Activated T-cell treated with anti-CD3 and anti-CD28 coated beads for 4 hours (primary cell): Measurements from ENCODE around the gene TNIP1.

Experiments used
- DNase-seq: peaks from one replicate; pipeline ENCODE4 v3.0.0-alpha.2; 2020

The TNIP1 gene

GRCh38 chr5:151082282-151082902 lies 1.6 kb upstream of the TNIP1 start:
- no peak for DNase-seq

DNA sequence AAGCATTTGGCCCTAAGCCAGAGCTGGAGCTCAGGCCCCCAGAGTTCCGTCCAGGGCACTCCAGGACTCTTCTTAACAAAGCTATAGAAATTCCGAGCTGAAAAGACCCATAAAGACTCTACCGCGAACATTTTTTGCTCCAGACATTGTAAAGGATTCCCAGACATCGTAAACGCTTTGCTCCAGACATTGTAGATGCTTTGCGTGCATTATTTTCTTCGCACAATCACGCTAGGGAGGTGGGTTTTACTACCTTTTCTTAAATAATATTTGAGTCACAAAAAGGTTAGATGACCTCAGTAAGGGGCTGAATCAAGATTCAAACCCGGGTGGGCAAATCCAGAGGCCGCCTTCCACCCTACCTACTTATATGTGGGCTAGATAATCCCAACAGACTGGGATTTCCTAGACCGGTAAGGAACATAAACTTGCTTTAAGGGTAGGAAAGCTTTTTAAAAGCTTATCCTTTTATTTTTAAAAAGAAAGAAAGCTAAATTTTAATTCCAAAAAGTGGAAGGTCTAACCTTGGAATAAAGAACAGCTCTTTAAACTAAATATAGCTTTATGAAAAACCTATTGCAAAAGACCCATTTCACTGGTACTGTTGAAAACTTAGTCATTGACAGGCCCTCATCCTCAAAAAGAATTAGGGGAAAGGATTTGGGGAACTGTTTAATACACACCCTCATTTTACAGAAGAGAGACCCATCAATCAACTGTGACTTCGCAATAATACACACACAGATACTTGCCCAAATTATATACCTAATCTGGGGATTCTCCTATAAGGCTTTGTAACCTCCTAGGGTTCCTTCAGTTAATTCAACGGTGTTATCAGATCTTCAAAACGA lies 822 bp upstream of the TNIP1 start:
- DNase-seq: no peak

DNA sequence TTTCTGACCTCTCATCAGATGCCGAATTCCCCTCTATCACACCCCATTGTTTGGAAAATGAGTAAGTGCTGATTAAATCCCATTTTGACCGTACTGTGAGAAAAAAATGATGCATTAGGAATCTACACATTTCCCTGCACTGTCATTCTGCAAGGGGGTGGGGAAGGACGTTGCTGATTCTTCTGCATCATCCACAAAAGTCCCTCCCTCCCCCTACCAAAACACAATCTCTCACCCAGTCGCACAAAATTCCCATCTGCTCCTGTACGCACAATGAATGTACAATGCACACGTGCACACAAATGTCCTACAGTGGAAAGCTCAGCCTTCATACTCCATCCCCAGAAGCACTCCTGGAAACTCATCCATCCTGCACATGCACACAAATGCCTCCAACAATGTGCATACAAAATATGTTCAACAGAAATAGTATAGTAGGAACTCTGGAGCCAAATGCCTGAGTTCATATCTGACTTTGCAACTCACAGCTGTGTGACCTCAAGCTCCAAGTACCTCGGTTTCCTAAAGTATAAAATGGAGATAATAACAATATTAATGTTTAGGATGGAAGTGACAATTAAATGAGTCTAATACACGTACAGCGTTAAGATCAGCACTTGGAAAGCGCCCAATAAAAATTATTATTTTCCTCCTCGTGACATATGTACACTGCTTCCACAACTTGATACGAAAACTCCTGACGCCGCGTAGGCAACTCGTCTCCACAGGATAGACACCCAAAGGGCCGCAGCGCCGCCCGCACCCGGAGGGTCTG lies 809 bp downstream of the TNIP1 start:
- DNase-seq: no peak

DNA sequence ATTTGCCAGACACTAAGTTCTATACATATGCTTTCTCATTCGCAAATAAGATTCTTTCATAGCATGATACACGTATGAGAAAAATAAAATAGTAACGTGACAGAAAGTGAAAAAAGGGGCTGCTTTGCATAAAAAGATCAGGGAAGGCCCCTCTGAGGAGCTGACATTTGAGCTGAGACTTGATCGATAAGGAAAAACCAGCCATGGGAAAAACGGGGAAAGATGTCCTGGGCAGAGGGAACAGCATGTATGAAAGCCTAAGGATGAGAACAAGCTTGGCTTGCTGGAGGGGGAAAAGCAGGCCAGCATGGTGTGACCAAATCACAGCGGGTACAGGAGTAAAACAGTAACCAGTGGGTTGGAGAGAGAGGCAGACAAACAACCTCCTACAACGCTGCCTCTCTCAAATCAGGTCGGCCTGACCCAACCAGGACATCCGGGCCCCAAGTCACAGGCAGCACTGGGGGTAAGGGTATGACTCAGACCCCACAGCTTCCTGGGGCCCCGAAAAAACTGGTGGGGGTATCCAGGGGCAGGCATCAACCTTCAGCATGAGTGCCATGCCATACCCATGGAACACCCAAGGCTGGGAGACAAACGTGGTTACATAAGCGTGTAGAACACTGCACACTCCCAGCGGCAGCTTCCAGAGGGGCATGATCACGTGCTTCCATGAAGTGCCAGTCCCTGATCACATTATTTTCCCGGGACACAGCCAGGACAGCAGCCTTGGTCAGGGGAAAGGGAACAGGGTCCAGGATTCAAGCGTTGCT lies 2.2 kb downstream of the TNIP1 start:
- peak; percentile 42 for DNase-seq

GRCh38 chr5:151077967-151078366 lies 2.9 kb downstream of the TNIP1 start:
- no peak for DNase-seq

DNA sequence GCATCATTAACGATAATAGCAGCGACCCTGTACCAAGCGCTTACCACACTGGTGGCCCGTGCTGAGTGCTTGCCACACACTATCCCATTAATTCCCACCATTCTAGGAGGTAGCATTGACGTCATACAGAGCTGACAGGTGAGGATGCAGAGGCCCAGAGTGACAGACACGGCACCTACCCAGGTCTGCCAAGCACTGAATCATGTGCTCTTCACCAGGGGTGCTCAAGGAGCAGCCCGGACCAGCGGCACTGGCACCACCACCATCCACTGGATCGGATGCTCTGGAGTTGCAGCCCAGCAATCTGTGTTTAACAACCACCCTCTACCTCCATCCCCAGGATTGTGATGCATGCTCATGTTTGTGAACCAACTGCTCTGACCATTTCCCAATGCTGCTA lies 3.4 kb downstream of the TNIP1 start:
- no peak for DNase-seq

DNA sequence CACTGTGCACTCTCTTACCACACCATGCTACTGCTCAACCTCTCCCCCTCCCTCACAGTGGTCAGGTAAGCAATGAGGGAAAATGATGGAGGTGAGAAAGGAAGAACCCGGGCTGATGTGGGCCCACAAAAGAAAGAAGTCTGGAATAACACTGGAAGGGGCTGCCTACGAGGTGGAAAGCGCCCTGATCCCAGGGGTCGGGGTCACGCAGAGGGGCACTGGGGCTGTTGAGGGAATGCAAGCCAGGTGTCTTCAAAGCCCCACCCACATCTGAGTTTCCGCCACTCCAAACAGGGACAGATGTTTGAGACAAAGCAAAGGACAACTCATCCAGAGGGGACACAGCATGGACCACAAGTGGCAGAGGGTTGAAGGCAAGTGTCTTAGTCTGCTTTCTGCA lies 4.2 kb downstream of the TNIP1 start:
- no peak for DNase-seq

- DNase-seq: no peak
These were observed 5.0 kb downstream of the TNIP1 start for GRCh38 chr5:151075698-151076331.

DNA sequence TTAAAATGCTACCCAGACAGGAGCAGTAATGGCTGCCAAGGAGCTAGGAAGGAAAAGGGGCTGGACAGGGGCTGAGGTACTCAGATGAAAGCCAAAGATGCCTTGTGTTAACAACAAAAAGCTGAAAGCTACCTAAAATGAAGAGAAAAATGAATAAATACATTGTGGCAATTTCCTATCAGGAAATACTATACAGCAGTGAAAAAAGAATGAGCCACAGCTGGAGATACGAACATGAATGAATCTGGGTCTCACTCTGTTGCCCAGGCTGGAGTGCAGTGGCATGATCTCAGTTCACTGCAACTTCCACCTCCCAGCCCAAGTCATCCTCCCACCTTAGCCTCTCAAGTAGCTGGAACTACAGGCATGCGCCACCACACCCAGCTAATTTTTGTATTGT lies 6.3 kb downstream of the TNIP1 start:
- no peak for DNase-seq

DNA sequence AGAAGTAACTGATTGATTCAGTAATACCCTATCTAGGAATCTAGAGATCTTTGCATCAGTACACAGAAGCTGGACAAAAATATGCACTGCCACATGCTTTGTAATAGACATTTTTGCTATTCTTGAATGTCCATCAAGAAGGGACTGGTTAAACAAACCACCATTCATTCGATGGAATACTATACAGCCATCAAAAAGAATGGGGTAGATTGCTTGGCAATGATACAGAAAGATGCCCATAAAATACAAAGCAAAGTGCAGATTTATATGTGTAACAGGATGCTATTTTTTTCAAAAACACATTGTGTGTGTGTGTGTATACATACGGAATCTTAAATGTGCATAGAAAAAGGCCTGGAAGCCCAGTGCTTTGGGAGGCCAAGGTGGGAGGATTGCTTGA lies 7.6 kb downstream of the TNIP1 start:
- no peak for DNase-seq

- no peak for DNase-seq
These were observed 8.2 kb downstream of the TNIP1 start for GRCh38 chr5:151072630-151073025.

- DNase-seq: no peak
These were observed 8.8 kb downstream of the TNIP1 start for GRCh38 chr5:151071848-151072629.

DNA sequence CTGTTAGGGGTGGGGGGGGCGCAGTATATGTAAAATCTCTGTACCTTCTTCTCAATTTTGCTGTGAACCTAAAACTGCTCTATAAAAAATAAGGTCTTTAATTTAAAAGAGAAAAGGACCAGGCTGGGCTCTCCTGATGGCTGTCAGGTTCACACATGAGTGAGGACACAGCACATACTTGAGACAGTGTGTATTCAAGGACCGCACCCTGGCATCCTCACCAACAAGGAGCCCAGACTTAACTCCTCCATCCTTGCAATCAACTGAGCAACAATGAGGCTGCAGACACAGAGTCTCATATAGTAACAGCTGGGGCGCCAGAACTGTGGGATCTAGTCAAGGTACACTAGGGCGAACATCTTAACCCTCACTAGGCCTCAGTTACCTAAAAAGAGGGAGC lies 9.8 kb downstream of the TNIP1 start:
- DNase-seq: no peak

- no peak for DNase-seq
These were observed 10.4 kb downstream of the TNIP1 start for GRCh38 chr5:151070449-151070848.

GRCh38 chr5:151068433-151069197 lies 12.2 kb downstream of the TNIP1 start:
- no peak for DNase-seq

GRCh38 chr5:151067632-151068432 lies 13.0 kb downstream of the TNIP1 start:
- DNase-seq: no peak

DNA sequence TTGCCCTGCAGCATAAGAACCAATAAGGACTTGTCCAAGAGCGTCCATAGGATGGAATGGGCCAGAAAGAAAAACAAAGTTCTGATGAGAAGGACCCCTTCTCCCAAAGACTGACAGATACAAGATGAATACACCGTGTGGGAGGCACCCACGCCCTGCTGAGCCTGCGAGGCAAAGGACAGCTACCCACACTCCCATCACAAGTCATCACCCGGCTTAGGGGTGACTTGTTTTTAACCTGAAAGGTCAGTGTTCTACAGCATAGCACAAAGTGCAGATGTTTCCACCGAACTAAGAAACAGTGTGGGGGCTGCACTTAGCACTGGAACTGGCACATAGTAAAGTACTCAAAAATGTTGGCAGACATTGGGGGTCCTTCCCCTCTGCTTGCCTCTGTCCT lies 13.9 kb downstream of the TNIP1 start:
- DNase-seq: no peak

GRCh38 chr5:151065609-151066008 lies 15.2 kb downstream of the TNIP1 start:
- DNase-seq: no peak

GRCh38 chr5:151064916-151065499 lies 15.8 kb downstream of the TNIP1 start:
- DNase-seq: no peak
